Fibroblast of villous mesenchyme (primary cell): ENCODE results near the gene HLA-DRB1. TPM values are rescaled to one million over a fixed set of nuclear protein-coding genes. Genes with fewer than 3 reads are reported as not detected.
A peak's percentile ranks its signal among the peaks of the same experiment; 100 is the strongest.

ENCODE experiments used
- DNase-seq: peaks from one replicate; pipeline ENCODE4 v3.0.0-alpha.2; 2010; ENCODE audit warnings: low read depth
- H3K4me3 ChIP-seq: 2 replicates; pipeline ENCODE4 v1.5.1; 2011; ENCODE audit warnings: low read depth, mild to moderate bottlenecking, low read length
- CTCF ChIP-seq: IDR thresholded peaks from 2 replicates; pipeline ENCODE4 v1.5.1; 2012; ENCODE audit warnings: low read depth, mild to moderate bottlenecking, low read length; ENCODE audit not compliant: insufficient read depth
- total RNA-seq: library from RNA; depleted of rRNA; stranded (reverse); fragments of >200 nt; gene quantifications from 2 replicates; pipeline ENCODE4 v1.2.3, GENCODE V29; 2012

Gene HLA-DRB1
- total RNA-seq, 1 donor = not detected

GRCh38 chr6:32617751-32618150 lies 28.1 kb upstream of the HLA-DRB1 start:
- no peak for TF ChIP-seq CTCF
- no peak overlapping the region for H3K4me3 ChIP-seq
- DNase-seq = no peak

- DNase-seq = no peak
- no peak for TF ChIP-seq CTCF
- H3K4me3 ChIP-seq = no peak overlapping the region
Measured at GRCh38 chr6:32615885-32616532, 26.4 kb upstream of the HLA-DRB1 start.

DNA sequence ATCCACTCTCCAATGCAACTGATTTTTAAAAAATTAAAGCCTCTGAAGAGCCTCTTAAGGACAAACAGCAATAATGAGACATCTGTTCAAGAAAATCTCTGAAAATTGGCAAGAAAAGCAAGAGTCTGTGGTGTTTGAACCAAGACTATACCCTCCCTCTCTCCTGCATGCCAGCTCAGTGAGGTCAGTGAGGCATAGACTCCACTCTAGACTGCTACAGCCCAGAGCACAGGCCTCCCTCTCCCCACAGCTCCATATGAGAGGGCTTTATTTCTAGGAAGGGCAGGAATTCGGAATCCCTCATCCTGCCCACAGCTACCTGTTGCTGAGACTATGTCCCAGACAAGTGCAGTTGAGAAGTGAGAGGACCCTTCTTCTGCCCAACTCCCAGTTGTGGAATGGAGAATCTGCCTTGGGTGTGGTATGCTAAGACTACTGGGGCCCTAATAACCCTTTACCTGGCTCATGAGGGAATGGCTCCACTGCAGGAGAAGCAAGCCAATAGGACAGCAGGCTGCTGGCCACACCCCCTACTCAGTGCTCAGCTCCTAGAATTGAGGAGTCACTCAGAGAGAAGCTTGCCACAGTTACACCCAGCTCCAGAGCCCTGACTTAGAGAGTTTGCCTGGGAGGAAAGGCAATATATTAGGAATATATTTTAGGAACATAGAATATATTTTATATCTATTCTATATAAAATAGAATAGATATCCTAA lies 24.9 kb upstream of the HLA-DRB1 start:
- no peak overlapping the region for H3K4me3 ChIP-seq
- TF ChIP-seq CTCF = no peak
- no peak for DNase-seq

DNA sequence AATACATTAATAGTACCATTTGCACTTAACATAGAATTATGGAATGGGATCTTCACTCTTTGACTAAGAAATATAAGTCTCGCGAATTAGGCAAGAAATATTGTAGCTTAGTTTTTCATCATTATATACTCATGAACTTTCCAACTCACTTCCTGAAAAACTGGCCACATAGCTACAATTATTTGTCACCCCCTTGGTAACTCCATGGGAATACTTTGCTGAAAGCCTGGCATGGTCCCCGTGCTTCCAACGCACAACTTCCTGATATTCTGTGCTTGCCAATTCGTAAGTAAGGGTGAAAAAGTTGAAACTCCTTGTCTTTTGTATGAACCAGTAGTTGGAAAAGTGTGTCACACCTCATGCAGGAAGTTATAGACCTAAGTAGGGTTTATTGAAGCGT lies 23.8 kb upstream of the HLA-DRB1 start:
- no peak overlapping the region for H3K4me3 ChIP-seq
- no peak for TF ChIP-seq CTCF
- no peak for DNase-seq

DNA sequence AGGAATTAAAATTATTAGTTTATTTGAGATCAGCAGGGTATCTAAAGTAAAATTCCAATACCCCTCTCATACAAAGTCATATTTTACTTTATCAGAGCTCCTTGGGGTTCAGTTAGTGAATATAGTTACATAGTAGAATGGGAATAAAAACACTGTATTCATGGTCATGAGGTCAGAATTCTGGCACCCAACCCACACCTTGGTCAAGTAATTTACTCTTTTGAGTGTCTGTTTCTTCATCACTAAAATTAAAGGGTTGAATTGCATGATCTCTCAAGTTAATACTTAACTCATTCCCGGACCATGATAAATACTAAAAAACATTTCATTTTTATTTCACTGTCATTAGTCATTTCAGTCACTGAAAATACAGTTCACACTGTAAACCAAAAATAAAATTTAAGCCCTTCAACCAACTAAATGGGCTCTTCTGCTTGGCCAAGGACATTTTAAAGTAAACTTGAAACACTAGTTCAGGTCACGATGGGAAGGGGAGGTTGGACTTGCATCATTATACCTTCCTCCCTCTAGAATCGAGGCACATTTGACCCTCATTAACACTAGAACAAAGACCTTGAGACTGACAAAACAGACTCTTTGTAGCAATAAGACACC lies 21.1 kb upstream of the HLA-DRB1 start:
- H3K4me3 ChIP-seq = no peak overlapping the region
- DNase-seq = no peak
- no peak for TF ChIP-seq CTCF

- peak; percentile 92 for DNase-seq
- H3K4me3 ChIP-seq = no peak overlapping the region
- TF ChIP-seq CTCF = no peak
Measured at GRCh38 chr6:32609731-32610640, 20.3 kb upstream of the HLA-DRB1 start.
